K562 (cell line): Measurements from ENCODE around the gene COQ5. TPM values are rescaled to one million over a fixed set of nuclear protein-coding genes. Genes with fewer than 3 reads are reported as not detected.

Experiments used
- ATAC-seq: fragments of 200-7000 bp; cut with Tn5 transposase; 3 replicates; pipeline ENCODE4 v1.9.1; 2020; ENCODE audit warnings: moderate library complexity
- BruUV-seq: library from RNA; stranded (reverse); fragments of 400-500 nt; replicated peaks from 2 replicates; lab custom pipeline; 2021; lab: Mats Ljungman, UMichigan
- CTCF ChIA-PET: fragments of 300-600 bp; formaldehyde crosslinking; extraction: SDS; loops from one replicate; lab custom pipeline; 2021; ENCODE audit warnings: low intra/inter-chr PET ratio; lab: Yijun Ruan, JAX
- POLR2A ChIA-PET: fragments of 300-600, 350-650 bp; sonication (Branson Sonifier 250); formaldehyde crosslinking; extraction: SDS; loops from one replicate; lab custom pipeline; 2021; ENCODE audit warnings: antibody characterized with exemption, inconsistent platforms; lab: Yijun Ruan, JAX
- DNase-seq, 4 experiments: peaks; one replicate each; pipeline versions ENCODE4 v3.0.0 to v3.0.0-alpha.2; 2011 to 2018; ENCODE audit warnings: low spot score in 3 of 4, mixed read lengths in 3 of 4; ENCODE audit errors: extremely low read depth in 1 of 4
- FAIRE-seq: peaks from 2 replicates; lab custom pipeline; 2011; peaks lifted over from hg19 to GRCh38; lab: Jason Lieb, UNC
- H2AFZ ChIP-seq: 2 replicates; pipeline ENCODE4 v1.6.0; 2011; ENCODE audit warnings: low read depth, low read length, control low read depth, inconsistent platforms
- H3K27ac ChIP-seq: fragments of 200-600 bp; 3 replicates; pipeline ENCODE4 v1.8.0; 2011; ENCODE audit warnings: low read depth, mild to moderate bottlenecking, control low read depth, inconsistent platforms, low read length, moderate library complexity, mixed read lengths; ENCODE audit errors: extremely low read depth
- H3K27me3 ChIP-seq, 2 experiments: fragments of 300-600 bp in 1 of 2; 2 replicates in 1 of 2; 3 replicates in 1 of 2; pipeline versions ENCODE4 v1.6.0 to v1.8.0; 2011; ENCODE audit warnings: inconsistent platforms in 2 of 2, low read length in 2 of 2, mild to moderate bottlenecking in 1 of 2, mixed read lengths in 1 of 2, moderate library complexity in 1 of 2; ENCODE audit not compliant: control insufficient read depth in 2 of 2, insufficient read depth in 2 of 2
- H3K36me3 ChIP-seq: fragments of 300-600 bp; 3 replicates; pipeline ENCODE4 v1.8.0; 2011; ENCODE audit warnings: mild to moderate bottlenecking, low read length, inconsistent platforms; ENCODE audit not compliant: control insufficient read depth, insufficient read depth
- H3K4me1 ChIP-seq, 2 experiments: fragments of 200-600 bp in 1 of 2; replicated peaks in 1 of 2; 2 replicates in 1 of 2; 3 replicates in 1 of 2; pipeline versions ENCODE4 v1.5.1 to v1.8.0; 2011; ENCODE audit warnings: inconsistent platforms in 2 of 2, low read length in 2 of 2, mild to moderate bottlenecking in 1 of 2, mixed read lengths in 1 of 2, moderate library complexity in 1 of 2; ENCODE audit not compliant: control insufficient read depth in 2 of 2, insufficient read depth in 2 of 2
- H3K4me2 ChIP-seq: 2 replicates; pipeline ENCODE4 v1.6.1; 2011; ENCODE audit warnings: low read length, control low read depth, inconsistent platforms, mixed read lengths; ENCODE audit not compliant: insufficient read depth
- H3K4me3 ChIP-seq: fragments of 200-600 bp; sonication (generic), shearing (Covaris generic); 2 replicates; pipeline ENCODE4 v1.5.1; 2016; ENCODE audit warnings: control low read depth, inconsistent platforms
- H3K79me2 ChIP-seq: fragments of 200-600 bp; 3 replicates; pipeline ENCODE4 v1.8.0; 2011; ENCODE audit warnings: low read length, inconsistent platforms; ENCODE audit not compliant: control insufficient read depth, insufficient read depth
- H3K9ac ChIP-seq, 2 experiments: 2 replicates each; pipeline versions ENCODE4 v1.6.0 to v1.6.1; 2011; ENCODE audit warnings: low read depth in 2 of 2, low read length in 2 of 2, control low read depth in 1 of 2, inconsistent platforms in 1 of 2, mild to moderate bottlenecking in 1 of 2, mixed read lengths in 1 of 2; ENCODE audit not compliant: insufficient read depth in 1 of 2
- H3K9me1 ChIP-seq: one replicate; pipeline ENCODE4 v1.6.0; 2011; ENCODE audit warnings: inconsistent platforms, mild to moderate bottlenecking, low read length, moderate library complexity; ENCODE audit not compliant: control insufficient read depth, insufficient read depth
- H3K9me3 ChIP-seq: replicated peaks from 2 replicates; pipeline ENCODE4 v1.5.1; 2011; ENCODE audit warnings: low read depth, low read length, inconsistent platforms; ENCODE audit not compliant: control insufficient read depth, insufficient read depth
- H4K20me1 ChIP-seq: replicated peaks from 2 replicates; pipeline ENCODE4 v1.6.1; 2011; ENCODE audit warnings: low read length, inconsistent platforms, mixed read lengths; ENCODE audit not compliant: control insufficient read depth, insufficient read depth
- ARID1B ChIP-seq: fragments of 450-650 bp; IDR thresholded peaks from 2 replicates; pipeline ENCODE4 v1.6.1; 2016; ENCODE audit warnings: antibody characterized with exemption, mild to moderate bottlenecking, inconsistent platforms
- ARNT ChIP-seq, 2 experiments: fragments of 450-650 bp; IDR thresholded peaks; 2 replicates each; pipeline ENCODE4 v1.6.1; 2016; ENCODE audit warnings: mild to moderate bottlenecking in 1 of 2
- CBFA2T2 ChIP-seq: fragments of 450-650 bp; conservative IDR thresholded peaks from 2 replicates; pipeline ENCODE4 v1.6.1; 2017; ENCODE audit warnings: mild to moderate bottlenecking
- CREM ChIP-seq: IDR thresholded peaks from 2 replicates; pipeline ENCODE4 v1.6.1; 2014; ENCODE audit warnings: antibody characterized with exemption, low read depth
- DPF2 ChIP-seq: fragments of 450-650 bp; IDR thresholded peaks from 2 replicates; pipeline ENCODE4 v1.6.1; 2016
- FOSL1 ChIP-seq: fragments of 200-800 bp; sonication (Bioruptor generic); conservative IDR thresholded peaks from 2 replicates; pipeline ENCODE4 v1.6.1; 2016; ENCODE audit warnings: missing genetic modification characterization, missing compliant biosample characterization
- FOXM1 ChIP-seq, 2 experiments: fragments of 450-650 bp in 1 of 2; sonication (generic) in 1 of 2; formaldehyde crosslinking in 1 of 2; IDR thresholded peaks; 2 replicates each; pipeline versions ENCODE4 v1.6.1 to v1.9.0; 2017 to 2022; ENCODE audit warnings: low read depth in 2 of 2, mild to moderate bottlenecking in 2 of 2, missing genetic modification reagents in 1 of 2, moderate library complexity in 1 of 2
- GABPA ChIP-seq: fragments of 200-800 bp; sonication (Bioruptor generic); conservative IDR thresholded peaks from 2 replicates; pipeline ENCODE4 v1.6.1; 2016; ENCODE audit warnings: low read depth, missing genetic modification characterization, missing compliant biosample characterization
- JUND ChIP-seq, 2 experiments: IDR thresholded peaks; 2 replicates in 1 of 2; 3 replicates in 1 of 2; pipeline ENCODE4 v1.6.1; 2011; ENCODE audit warnings: borderline replicate concordance in 2 of 2, low read depth in 2 of 2, low read length in 2 of 2, improper control_type of control experiment in 1 of 2, missing biosample characterization in 1 of 2, missing genetic modification characterization in 1 of 2, missing genetic modification reagents in 1 of 2
- KDM1A ChIP-seq, 2 experiments: fragments of 450-650 bp; IDR thresholded peaks; 2 replicates each; pipeline ENCODE4 v1.6.1; 2016; ENCODE audit warnings: mild to moderate bottlenecking in 2 of 2
- MTA3 ChIP-seq: fragments of 450-650 bp; formaldehyde crosslinking; IDR thresholded peaks from 2 replicates; pipeline ENCODE4 v1.6.1; 2017; ENCODE audit warnings: mild to moderate bottlenecking, borderline replicate concordance
- RBM22 ChIP-seq: fragments of 200-400 bp; formaldehyde crosslinking; IDR thresholded peaks from 2 replicates; pipeline ENCODE4 v1.6.1; 2018; ENCODE audit warnings: low read length, low read depth; ENCODE audit not compliant: poor library complexity, severe bottlenecking
- SMARCC2 ChIP-seq: fragments of 450-650 bp; IDR thresholded peaks from 2 replicates; pipeline ENCODE4 v1.6.1; 2017; ENCODE audit warnings: antibody characterized with exemption, moderate library complexity, mild to moderate bottlenecking, low read depth
- SMARCE1 ChIP-seq: fragments of 450-650 bp; IDR thresholded peaks from 2 replicates; pipeline ENCODE4 v1.7.1; 2016; ENCODE audit warnings: mild to moderate bottlenecking
- SOX6 ChIP-seq: fragments of 450-650 bp; IDR thresholded peaks from 2 replicates; pipeline ENCODE4 v1.6.1; 2014; ENCODE audit warnings: mild to moderate bottlenecking
- TAL1 ChIP-seq: fragments of 450-650 bp; IDR thresholded peaks from 2 replicates; pipeline ENCODE4 v1.6.1; 2016; ENCODE audit warnings: mild to moderate bottlenecking
- TBL1XR1 ChIP-seq, 2 experiments: IDR thresholded peaks; 2 replicates each; pipeline ENCODE4 v1.6.1; 2012; ENCODE audit warnings: improper control_type of control experiment in 2 of 2, low read length in 2 of 2, mild to moderate bottlenecking in 1 of 2
- TCF3 ChIP-seq: sonication (generic); formaldehyde crosslinking; IDR thresholded peaks from 2 replicates; pipeline ENCODE4 v1.4.0; 2020; ENCODE audit warnings: mild to moderate bottlenecking, missing genetic modification reagents
- TCFL5 ChIP-seq: fragments of 250-450 bp; sonication (Bioruptor Pico); conservative IDR thresholded peaks from 2 replicates; pipeline ENCODE4 v1.6.1; 2021; ENCODE audit warnings: mild to moderate bottlenecking, moderate library complexity, matching md5 sums
- TRIM24 ChIP-seq, 2 experiments: fragments of 450-650 bp; IDR thresholded peaks; 2 replicates each; pipeline ENCODE4 v1.6.1; 2016
- ZNF174 ChIP-seq: fragments of 250-450 bp; sonication (Bioruptor Pico); IDR thresholded peaks from 2 replicates; pipeline ENCODE4 v1.4.0; 2020; ENCODE audit warnings: mild to moderate bottlenecking
- ZNF197 ChIP-seq: fragments of 200-800 bp; sonication (Bioruptor generic); IDR thresholded peaks from 2 replicates; pipeline ENCODE4 v1.6.1; 2016; ENCODE audit warnings: low read depth, missing genetic modification characterization, missing compliant biosample characterization
- ZNF239 ChIP-seq: fragments of 250-450 bp; sonication (Bioruptor Pico); IDR thresholded peaks from 2 replicates; pipeline ENCODE4 v1.4.0; 2020; ENCODE audit warnings: mild to moderate bottlenecking
- WGBS: fragments of 100-300 bp; shearing (Covaris generic); methylation state at CpG from one replicate; pipeline ENCODE4 v1.1.6; 2016; ENCODE audit warnings: low coverage, mixed read lengths; ENCODE audit not compliant: insufficient coverage; ENCODE audit errors: missing lambda C conversion rate; 5-methylcytosine and 5-hydroxymethylcytosine counted together
- in situ Hi-C: fragments of 300-500 bp; cut with MboI; formaldehyde crosslinking; loops from 4 replicates; pipeline ENCODE4 v1.15.0; 2018; ENCODE audit warnings: inconsistent platforms, mixed read lengths
- intact Hi-C: fragments of 100-400 bp; cut with micrococcal nuclease; formaldehyde crosslinking; loops from 2 replicates; pipeline ENCODE4 v1.14.2; 2022
- polyA plus RNA-seq, 8 experiments: library from polyadenylated mRNA; depleted of rRNA in 4 of 8; stranded (reverse) in 5 of 8; unstranded in 3 of 8; fragments of >200 nt; fragmentation: Nextera tagmentation in 2 of 8; fragmentation: Illumina TruSeq in 1 of 8; extraction: Ambion mirVana in 2 of 8; extraction: Trizol in 1 of 8; gene quantifications; 2 replicates each; pipeline versions ENCODE4 v1.2.1 to v1.2.3, GENCODE V29; 2011 to 2014; ENCODE audit warnings: inconsistent platforms in 1 of 8, missing spikeins in 1 of 8
- total RNA-seq, 7 experiments: library from RNA; depleted of rRNA in 6 of 7; stranded (reverse); fragments of >200 nt in 6 of 7; fragmentation: Illumina TruSeq in 2 of 7; extraction: Trizol in 2 of 7; gene quantifications; 2 replicates each; pipeline versions ENCODE4 v1.2.1 to v1.2.3, GENCODE V29; 2011 to 2021; ENCODE audit warnings: low replicate concordance in 1 of 7
- TF ChIP-seq, protein P1 (sequence below): fragments of 450-650 bp; IDR thresholded peaks from 2 replicates; pipeline ENCODE4 v1.6.1; 2016; ENCODE audit warnings: low read depth, mild to moderate bottlenecking, moderate library complexity

Gene COQ5
- total and polyA plus RNA-seq, 9 of the 15 experiments (the other 6 are each of a cell fraction or from before 2014, with no cell fraction given): 19.2 to 59.7 (median 30.4) TPM

DNA sequence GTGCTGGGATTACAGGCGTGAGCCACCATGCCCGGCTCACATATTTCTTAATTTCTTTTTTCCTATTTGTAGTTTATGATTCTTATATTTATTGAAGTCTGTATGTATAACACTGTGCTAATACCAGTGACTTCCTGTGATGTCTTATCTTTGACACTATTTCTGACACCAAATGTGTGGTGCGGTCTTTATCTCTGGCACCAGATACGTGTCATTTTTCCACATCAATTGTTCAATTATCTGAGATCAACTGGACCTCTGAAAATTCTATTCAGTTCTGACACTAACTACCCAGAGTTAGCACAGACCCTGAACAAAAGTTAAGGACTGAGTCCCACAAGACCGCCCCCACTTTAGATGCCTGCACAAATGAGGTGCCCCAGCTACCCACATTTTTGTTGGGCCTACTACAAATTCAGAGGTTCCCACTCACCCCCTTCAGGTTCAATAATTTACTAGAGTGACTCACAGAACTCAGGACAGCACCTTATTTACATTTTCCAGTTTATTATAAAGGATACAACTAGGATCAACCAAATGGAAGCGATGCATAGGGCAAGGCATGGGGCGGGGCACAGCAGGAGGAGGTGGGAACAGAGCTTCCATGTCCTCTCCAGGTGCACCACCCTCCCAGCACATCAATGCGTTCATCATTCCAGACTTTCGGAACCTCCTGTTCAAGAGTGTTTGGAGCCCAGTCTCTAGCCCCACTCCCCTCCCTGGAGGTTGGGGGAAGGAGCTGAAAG, 47.8 kb downstream of the COQ5 start:
- H3K4me2 ChIP-seq: peak overlapping the region; percentile 9; the same call in 1 of the 2 replicates
- H3K27me3 ChIP-seq: no peaks in the 10 kb centered on the region; a peak in 1 of 5 replicates
- ChIA-PET CTCF (no interaction called here), POLR2A (interaction anchor here (0.7 to 1.8 kb wide), 5 partner anchors 8 to 189 kb away, joined by 3 to 6 read pairs (median 4); partner anchors contain the start of genes RNU4-2 and SRSF9)
- peaks cover 23 to 28% of the 10 kb centered on the region in 2 experiments for H3K4me1 ChIP-seq
- H3K9me3 ChIP-seq: no peaks in the 10 kb centered on the region
- peak overlapping the region; percentile 50 for H3K27ac ChIP-seq
- peaks cover 5% of the 10 kb centered on the region for H3K9me1 ChIP-seq
- no peaks in the 10 kb centered on the region for H4K20me1 ChIP-seq
- BruUV-seq: no TSS peak
- intact Hi-C loops: no loop called here
- peak in 1 of 4 experiments; percentile 36 for DNase-seq
- peak overlapping the region in 1 of 2 experiments; percentile 65; a peak in 2 of 4 replicates for H3K9ac ChIP-seq
- no peak overlapping the region for H3K4me3 ChIP-seq
- 48% methylated on average over 9 of the region's 9 CpGs for WGBS
- FAIRE-seq: no peak
- in situ Hi-C loops: no loop called here
- no peak overlapping the region for H2AFZ ChIP-seq
- H3K36me3 ChIP-seq: peaks cover 13% of the 10 kb centered on the region; the same call in 2 of the 3 replicates
- H3K79me2 ChIP-seq: peaks cover 14% of the 10 kb centered on the region; the same call in 2 of the 3 replicates
- 0 out of 3 replicates have a peak, but pooled peaks have one; percentile 25 for ATAC-seq
- peak; percentile 82 for TF ChIP-seq DPF2
- no peak for TF ChIP-seq MTA3
- 0 out of 4 replicates have a peak, but pooled peaks of 1 of the 2 experiments have one; percentile 34 for TF ChIP-seq TRIM24 (IDR thresholded peaks at IDR 0.05)
- no peak for TF ChIP-seq ARNT (IDR thresholded peaks at IDR 0.05)
- no peak for TF ChIP-seq KDM1A (IDR thresholded peaks at IDR 0.05)
- TF ChIP-seq SMARCE1: peak; percentile 83
- TF ChIP-seq TCF3: peak; percentile 77
- peak; percentile 29; the same call in 1 of the 2 replicates for TF ChIP-seq FOXM1 (IDR thresholded peaks at IDR 0.05; ENCODE audit: low read depth)
- TF ChIP-seq FOXM1 (CRISPR knock-in tag; IDR thresholded peaks at IDR 0.05; ENCODE audit: low read depth): no peak
- peak; percentile 72 for TF ChIP-seq SMARCC2
- TF ChIP-seq ZNF197 (CRISPR knock-in tag): peak; percentile 62; the same call in 1 of the 2 replicates
- TF ChIP-seq TAL1: peak; percentile 76
- TF ChIP-seq TBL1XR1 (IDR thresholded peaks at IDR 0.05; ENCODE audit: low read length in 2 of 2): peak in 1 of 2 experiments; percentile 46; a peak in 1 of 4 replicates
- 0 out of 2 replicates have a peak, but pooled peaks have one; percentile 36 for TF ChIP-seq GABPA (tag)
- no peak for TF ChIP-seq ZNF174 (CRISPR knock-in tag)
- TF ChIP-seq CREM: 0 out of 2 replicates have a peak, but pooled peaks have one; percentile 49
- TF ChIP-seq SOX6: peak; percentile 85
- TF ChIP-seq TCFL5 (CRISPR knock-in tag): no peak
- TF ChIP-seq FOSL1 (tag): peak; percentile 55; the same call in 1 of the 2 replicates
- TF ChIP-seq, protein P1, sequence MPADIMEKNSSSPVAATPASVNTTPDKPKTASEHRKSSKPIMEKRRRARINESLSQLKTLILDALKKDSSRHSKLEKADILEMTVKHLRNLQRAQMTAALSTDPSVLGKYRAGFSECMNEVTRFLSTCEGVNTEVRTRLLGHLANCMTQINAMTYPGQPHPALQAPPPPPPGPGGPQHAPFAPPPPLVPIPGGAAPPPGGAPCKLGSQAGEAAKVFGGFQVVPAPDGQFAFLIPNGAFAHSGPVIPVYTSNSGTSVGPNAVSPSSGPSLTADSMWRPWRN: peak; percentile 67
- TF ChIP-seq ZNF239 (CRISPR knock-in tag): no peak
- peak; percentile 26; the same call in 1 of the 2 replicates for TF ChIP-seq JUND (IDR thresholded peaks at IDR 0.05; ENCODE audit: borderline replicate concordance, low read depth, low read length)
- no peak for TF ChIP-seq JUND (tag; IDR thresholded peaks at IDR 0.05; ENCODE audit: borderline replicate concordance, low read depth, low read length)
- no peak for TF ChIP-seq RBM22
- TF ChIP-seq CBFA2T2: peak; percentile 61
- TF ChIP-seq ARID1B: peak; percentile 89
